Natural killer cell (primary cell): ENCODE measurements around the gene LCN6. TPM values are rescaled to one million over a fixed set of nuclear protein-coding genes. Genes with fewer than 3 reads are reported as not detected.

Source experiments
- ATAC-seq, 3 donors: fragments of 150-1000 bp in 2 of 3; fragments of 200-7000 bp in 1 of 3; cut with Tn5 transposase; 1 replicate in 1 of 3; 2 replicates in 2 of 3; pipeline ENCODE4 v1.10.0; 2021; ENCODE audit warnings: mild to moderate bottlenecking in 2 of 3, moderate library complexity in 2 of 3
- DNase-seq, 2 donors: peaks; one replicate each; pipeline versions ENCODE4 v3.0.0 to v3.0.0-alpha.2; 2013 to 2021; ENCODE audit warnings: mixed read lengths in 1 of 2
- H3K27ac ChIP-seq: one replicate; pipeline ENCODE4 v1.5.1; 2013; ENCODE audit warnings: mild to moderate bottlenecking, low read length
- H3K27me3 ChIP-seq: one replicate; pipeline ENCODE4 v1.6.1; 2013; ENCODE audit warnings: low read length; ENCODE audit not compliant: control insufficient read depth, insufficient read depth
- H3K36me3 ChIP-seq: one replicate; pipeline ENCODE4 v1.6.1; 2013; ENCODE audit warnings: low read length; ENCODE audit not compliant: control insufficient read depth, insufficient read depth
- H3K4me1 ChIP-seq: one replicate; pipeline ENCODE4 v1.6.1; 2013; ENCODE audit warnings: low read length; ENCODE audit not compliant: control insufficient read depth, insufficient read depth
- H3K4me3 ChIP-seq: one replicate; pipeline ENCODE4 v1.5.1; 2013; ENCODE audit warnings: low read length
- H3K9me3 ChIP-seq: one replicate; pipeline ENCODE4 v1.6.1; 2013; ENCODE audit warnings: low read length; ENCODE audit not compliant: control insufficient read depth, insufficient read depth
- H3K27ac Mint-ChIP-seq, 2 donors: one replicate each; pipeline ENCODE4 v1.8.0; 2022; ENCODE audit warnings: mild to moderate bottlenecking in 2 of 2, mixed read lengths in 2 of 2, moderate library complexity in 1 of 2
- H3K27me3 Mint-ChIP-seq, 2 donors: one replicate each; pipeline ENCODE4 v1.8.0; 2022; ENCODE audit warnings: low read depth in 2 of 2, mixed read lengths in 2 of 2
- H3K36me3 Mint-ChIP-seq: one replicate; pipeline ENCODE4 v1.8.0; 2022; ENCODE audit warnings: mixed read lengths
- H3K4me1 Mint-ChIP-seq, 2 donors: one replicate each; pipeline ENCODE4 v1.8.0; 2022; ENCODE audit warnings: mixed read lengths in 2 of 2
- H3K4me3 Mint-ChIP-seq: one replicate; pipeline ENCODE4 v1.8.0; 2022; ENCODE audit warnings: mild to moderate bottlenecking, moderate library complexity, mixed read lengths
- H3K9me3 Mint-ChIP-seq, 2 donors: one replicate each; pipeline ENCODE4 v1.8.0; 2022; ENCODE audit warnings: mixed read lengths in 2 of 2
- CTCF ChIP-seq: fragments of 200-600 bp; IDR thresholded peaks from one replicate; pipeline ENCODE4 v1.8.0; 2022; ENCODE audit warnings: antibody characterized with exemption
- WGBS: methylation state at CpG from one replicate; pipeline ENCODE4 v1.1.7; 2013; ENCODE audit warnings: missing lambda C conversion rate; ENCODE audit not compliant: insufficient coverage; 5-methylcytosine and 5-hydroxymethylcytosine counted together
- intact Hi-C: fragments of 100-400 bp; cut with micrococcal nuclease; formaldehyde crosslinking; loops from one replicate; pipeline ENCODE4 v1.14.2; 2022
- total RNA-seq, 4 donors: library from RNA; stranded (reverse); fragments of 120-200 nt in 1 of 4; gene quantifications; one replicate each; pipeline versions ENCODE4 v1.2.3 to v1.2.4, GENCODE V29; 2013 to 2022

LCN6 gene
- total RNA-seq, 3 donors from 2014 or later (not counting 1 experiment from before 2014, with no cell fraction given) = not detected

DNA sequence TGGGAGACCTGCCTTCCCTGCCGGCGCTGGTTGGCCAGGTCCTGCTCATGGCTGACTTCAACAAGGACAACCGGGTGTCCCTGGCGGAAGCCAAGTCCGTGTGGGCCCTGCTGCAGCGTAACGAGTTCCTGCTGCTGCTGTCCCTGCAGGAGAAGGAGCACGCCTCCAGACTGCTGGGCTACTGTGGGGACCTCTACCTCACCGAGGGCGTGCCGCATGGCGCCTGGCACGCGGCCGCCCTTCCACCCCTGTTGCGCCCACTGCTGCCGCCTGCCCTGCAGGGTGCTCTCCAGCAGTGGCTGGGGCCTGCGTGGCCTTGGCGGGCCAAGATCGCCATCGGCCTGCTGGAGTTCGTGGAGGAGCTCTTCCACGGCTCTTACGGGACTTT lies 25.4 kb downstream of the LCN6 start:
- H3K4me3 ChIP-seq = no peak overlapping the region
- H3K36me3 ChIP-seq = peaks cover 38% of the 10 kb centered on the region
- Mint-ChIP-seq H3K9me3 (no peaks in the 10 kb centered on the region), H3K27me3 (no peaks in the 10 kb centered on the region), H3K4me1 (peaks cover 21 to 29% of the 10 kb centered on the region in 2 donors), H3K27ac (no peak overlapping the region), H3K36me3 (no peaks in the 10 kb centered on the region), H3K4me3 (no peak overlapping the region)
- ATAC-seq (no peak), DNase-seq (no peak)
- no peak for TF ChIP-seq CTCF
- H3K9me3 ChIP-seq = no peaks in the 10 kb centered on the region
- 88% methylated on average over 24 of the region's 24 CpGs for WGBS
- H3K27me3 ChIP-seq = no peaks in the 10 kb centered on the region
- H3K27ac ChIP-seq = no peak overlapping the region
- intact Hi-C loops = no loop called here
- peaks cover 33% of the 10 kb centered on the region for H3K4me1 ChIP-seq

DNA sequence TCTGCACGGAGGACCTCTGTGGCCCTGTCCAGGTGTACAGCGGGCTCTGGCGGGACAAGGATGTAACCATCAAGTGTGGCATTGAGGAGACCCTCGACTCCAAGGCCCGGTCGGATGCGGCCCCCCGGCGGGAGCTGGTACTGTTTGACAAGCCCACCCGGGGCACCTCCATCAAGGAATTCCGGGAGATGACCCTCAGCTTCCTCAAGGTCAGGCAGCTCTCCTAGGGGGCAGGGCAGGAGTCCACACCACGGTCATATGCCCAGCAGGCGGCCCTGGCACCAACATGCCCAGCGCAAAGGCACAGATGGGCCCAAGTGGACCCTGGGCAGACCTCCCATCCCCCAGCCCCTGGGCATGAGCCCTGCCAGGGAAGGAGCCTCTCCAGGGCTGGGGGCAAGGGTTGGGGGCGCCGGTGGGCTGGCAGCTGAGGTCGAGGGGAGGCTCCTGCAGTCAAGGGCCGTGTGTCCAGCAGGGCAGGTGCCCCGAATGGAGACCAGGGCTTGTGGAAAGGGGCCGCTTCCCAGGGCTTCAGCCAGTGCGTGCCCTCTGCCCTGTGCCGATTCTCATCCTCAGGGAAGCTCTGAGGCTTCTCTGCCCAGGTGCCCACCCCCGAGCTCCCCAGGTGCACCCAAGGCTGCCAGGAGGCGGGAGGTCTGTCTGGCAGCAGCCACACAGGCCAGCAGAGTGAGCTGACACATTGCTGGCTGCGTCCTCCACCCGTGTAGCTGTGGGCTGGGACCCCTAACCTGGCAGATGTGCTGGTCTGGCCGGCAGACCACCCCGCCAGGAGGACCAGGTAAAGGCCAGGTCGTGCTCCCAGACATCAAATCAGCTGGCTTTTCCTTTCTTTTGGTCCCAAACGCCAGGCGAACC lies 26.0 kb downstream of the LCN6 start:
- Mint-ChIP-seq H3K27me3 (no peaks in the 10 kb centered on the region), H3K27ac (no peak overlapping the region), H3K4me3 (no peak overlapping the region), H3K4me1 (peaks cover 18 to 26% of the 10 kb centered on the region in 2 donors), H3K36me3 (no peaks in the 10 kb centered on the region), H3K9me3 (no peaks in the 10 kb centered on the region)
- intact Hi-C loops = no loop called here
- Histone ChIP-seq H3K4me1 (peaks cover 29% of the 10 kb centered on the region), H3K27me3 (no peaks in the 10 kb centered on the region), H3K4me3 (no peak overlapping the region), H3K27ac (no peak overlapping the region), H3K9me3 (no peaks in the 10 kb centered on the region), H3K36me3 (peaks cover 38% of the 10 kb centered on the region)
- WGBS = 87% methylated on average over 31 of the region's 31 CpGs
- ATAC-seq = no peak
- DNase-seq = no peak
- TF ChIP-seq CTCF = no peak

DNA sequence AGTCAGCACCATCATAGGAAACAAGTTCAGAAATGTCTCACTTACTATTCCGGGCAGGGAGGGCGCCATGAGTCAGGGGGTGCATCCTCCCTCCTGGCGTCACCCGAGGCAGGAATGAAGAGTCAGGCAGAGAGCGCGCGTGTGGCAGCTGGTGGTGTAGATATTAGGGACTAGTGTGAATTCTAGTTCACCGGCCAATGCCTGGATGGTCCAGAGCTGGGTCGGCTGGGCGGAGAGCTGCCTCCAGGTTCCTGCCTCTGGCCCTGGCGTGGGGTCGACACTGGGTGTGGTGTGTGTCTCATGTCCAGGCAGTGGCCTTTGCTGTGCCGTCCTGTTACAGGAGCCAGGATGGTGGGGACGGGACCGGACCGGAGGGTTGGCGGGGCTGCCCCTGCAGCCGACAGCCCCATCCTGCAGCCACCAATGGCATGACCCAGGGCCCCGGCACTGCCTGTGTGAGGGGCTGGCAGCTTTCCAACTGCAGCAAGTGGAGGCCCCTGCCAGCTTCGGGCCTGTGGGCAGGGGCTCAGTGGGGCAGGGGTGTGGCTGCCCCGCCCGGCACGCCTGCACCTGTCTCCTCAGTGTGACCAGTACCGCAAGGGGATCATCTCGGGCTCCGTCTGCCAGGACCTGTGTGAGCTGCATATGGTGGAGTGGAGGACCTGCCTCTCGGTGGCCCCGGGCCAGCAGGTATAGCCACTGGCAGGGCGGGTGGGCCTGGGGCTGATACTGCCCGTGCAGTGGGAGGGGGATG lies 26.8 kb downstream of the LCN6 start:
- Histone ChIP-seq H3K27me3 (no peaks in the 10 kb centered on the region), H3K4me3 (no peak overlapping the region), H3K36me3 (peaks cover 37% of the 10 kb centered on the region), H3K27ac (no peak overlapping the region), H3K4me1 (peaks cover 21% of the 10 kb centered on the region), H3K9me3 (no peaks in the 10 kb centered on the region)
- 86% methylated on average over 30 of the region's 30 CpGs for WGBS
- ATAC-seq = no peak
- DNase-seq = no peak
- Mint-ChIP-seq H3K9me3 (no peaks in the 10 kb centered on the region), H3K4me3 (no peak overlapping the region), H3K36me3 (no peaks in the 10 kb centered on the region), H3K27ac (no peak overlapping the region), H3K4me1 (peaks cover 10 to 18% of the 10 kb centered on the region in 2 donors), H3K27me3 (no peaks in the 10 kb centered on the region)
- TF ChIP-seq CTCF = no peak
- intact Hi-C loops = no loop called here
